GM18502 (cell line): Measurements from ENCODE around the gene SNTG2.
A peak's percentile ranks its signal among the peaks of the same experiment; 100 is the strongest.

Source experiments
- ATAC-seq: cut with Tn5 transposase; IDR thresholded peaks from one replicate; pipeline ENCODE4 v1.9.1; 2021; ENCODE audit warnings: mild to moderate bottlenecking; ENCODE audit not compliant: unreplicated experiment, poor library complexity

The SNTG2 gene

DNA sequence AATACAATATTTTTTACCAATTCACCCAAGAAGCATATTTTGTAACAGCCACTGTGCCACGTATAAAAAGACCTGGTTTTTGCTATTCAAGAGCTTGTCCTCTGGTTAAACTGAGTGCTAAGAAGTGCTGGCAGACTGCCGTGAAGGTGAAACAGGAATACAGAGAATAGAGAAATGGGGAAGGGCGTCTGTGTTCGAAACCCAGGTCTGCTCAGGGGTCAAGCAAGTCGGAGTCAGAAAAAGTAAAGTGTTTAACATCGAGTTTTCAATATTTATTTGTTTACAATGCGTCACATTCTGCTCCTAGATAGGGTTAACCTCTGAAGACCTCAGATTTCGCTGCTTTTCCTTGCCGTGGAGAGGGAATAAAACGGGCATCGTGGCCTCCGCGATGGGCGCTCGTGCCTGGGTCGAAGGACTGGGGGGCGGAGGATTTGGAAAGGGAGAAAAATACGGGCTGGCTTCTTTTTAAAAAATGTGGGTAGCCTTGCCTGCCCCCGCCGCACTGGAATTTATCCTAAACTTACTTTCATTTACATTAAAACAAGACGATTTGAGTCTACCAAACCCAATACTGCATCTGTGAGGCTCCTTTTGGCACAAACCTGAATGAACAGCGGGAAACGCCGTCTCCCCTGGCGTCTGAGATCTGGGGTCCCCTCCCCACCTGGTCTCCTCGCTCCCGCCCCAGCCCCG lies 1.1 kb upstream of the SNTG2 start:
- ATAC-seq = no peak

DNA sequence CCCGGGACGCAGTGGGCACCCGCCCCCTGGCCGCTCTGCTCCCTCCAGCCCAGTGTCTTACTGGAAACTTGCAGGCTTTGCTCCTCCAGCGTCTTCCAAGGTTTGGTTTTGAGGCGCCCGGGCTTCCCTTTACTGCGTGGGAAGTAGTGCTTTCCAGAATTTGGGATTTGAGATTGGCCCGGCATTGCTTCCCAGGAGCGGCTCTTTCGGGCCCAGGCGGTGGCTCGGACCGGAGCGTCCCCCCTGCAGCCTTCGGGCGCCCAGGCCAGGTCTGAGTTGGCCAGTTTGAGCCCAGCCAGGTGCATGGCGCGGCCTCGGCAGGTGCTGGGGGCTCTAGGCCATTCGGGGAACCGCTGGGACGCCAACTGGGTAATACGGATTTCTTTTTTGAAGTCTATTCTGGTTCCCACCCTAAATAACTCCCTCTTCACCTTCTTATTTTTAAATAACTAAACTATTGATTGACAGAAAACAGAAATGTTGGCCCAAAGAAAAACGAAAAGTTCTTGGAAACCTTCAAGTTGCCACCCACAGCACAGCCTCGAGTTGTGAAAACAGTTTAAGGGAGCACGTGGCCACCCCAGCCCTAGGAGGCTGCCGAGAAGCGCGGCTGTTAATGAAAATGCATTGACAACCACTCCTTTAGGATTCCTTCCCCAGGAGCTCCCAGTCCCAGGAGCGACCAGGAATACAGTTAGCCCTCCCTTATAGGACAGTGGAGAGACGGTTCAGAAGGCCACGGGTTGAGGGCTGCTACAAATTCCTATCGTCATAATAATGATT lies 766 bp downstream of the SNTG2 start:
- no peak for ATAC-seq

GRCh38 chr2:953408-953807 lies 2.8 kb downstream of the SNTG2 start:
- no peak for ATAC-seq

DNA sequence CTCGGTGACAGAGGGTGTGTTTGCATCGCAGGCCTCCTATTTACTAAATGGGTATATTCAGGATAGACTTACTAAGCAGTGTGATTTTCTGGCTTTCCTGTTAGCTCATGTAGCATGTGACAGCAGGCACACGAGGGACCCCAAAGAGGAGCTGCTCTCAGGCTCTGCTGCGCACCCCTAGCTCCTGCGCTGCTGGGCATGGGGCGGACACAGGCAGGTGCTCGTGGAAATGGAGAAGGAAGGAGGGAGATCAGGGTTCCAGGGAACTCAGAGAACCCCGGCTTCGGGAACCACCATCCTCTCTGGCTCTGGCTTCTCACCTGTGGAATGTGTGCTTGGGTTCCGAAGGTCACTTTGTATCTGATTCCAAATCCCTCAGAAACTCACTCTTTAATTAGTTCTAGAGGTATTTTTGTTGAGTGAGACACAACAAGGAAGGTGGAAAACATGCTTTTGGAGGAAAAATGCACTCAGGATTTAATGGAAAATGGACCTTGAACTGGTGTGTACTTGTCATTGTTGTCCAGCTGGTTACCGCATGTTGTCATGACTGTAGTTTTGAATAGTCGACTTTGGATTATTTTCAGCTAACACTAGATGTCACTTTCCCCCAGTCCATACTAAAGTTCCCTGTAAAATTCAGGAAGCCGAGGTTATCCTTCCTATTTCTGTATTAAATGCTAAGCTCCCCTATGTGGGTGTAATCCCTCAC lies 3.5 kb downstream of the SNTG2 start:
- ATAC-seq = no peak

DNA sequence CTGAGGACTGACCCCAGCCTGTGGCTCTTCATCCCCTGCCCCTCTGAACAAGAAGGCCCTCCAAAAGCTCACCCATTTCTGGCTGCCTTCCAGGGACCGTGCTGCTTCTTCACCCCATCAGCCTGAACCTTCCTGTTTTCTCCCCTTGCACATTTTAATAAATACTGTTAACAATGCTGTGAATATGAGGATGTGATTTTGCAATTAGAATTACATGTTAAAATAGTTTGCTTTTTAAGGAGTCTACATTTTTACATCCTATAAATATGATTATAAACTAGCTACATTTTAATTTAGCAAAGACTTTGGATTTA lies 4.0 kb downstream of the SNTG2 start:
- no peak for ATAC-seq

- ATAC-seq = no peak
Measured at GRCh38 chr2:955829-956731, 5.4 kb downstream of the SNTG2 start.

GRCh38 chr2:959457-959856 lies 8.8 kb downstream of the SNTG2 start:
- ATAC-seq = no peak

DNA sequence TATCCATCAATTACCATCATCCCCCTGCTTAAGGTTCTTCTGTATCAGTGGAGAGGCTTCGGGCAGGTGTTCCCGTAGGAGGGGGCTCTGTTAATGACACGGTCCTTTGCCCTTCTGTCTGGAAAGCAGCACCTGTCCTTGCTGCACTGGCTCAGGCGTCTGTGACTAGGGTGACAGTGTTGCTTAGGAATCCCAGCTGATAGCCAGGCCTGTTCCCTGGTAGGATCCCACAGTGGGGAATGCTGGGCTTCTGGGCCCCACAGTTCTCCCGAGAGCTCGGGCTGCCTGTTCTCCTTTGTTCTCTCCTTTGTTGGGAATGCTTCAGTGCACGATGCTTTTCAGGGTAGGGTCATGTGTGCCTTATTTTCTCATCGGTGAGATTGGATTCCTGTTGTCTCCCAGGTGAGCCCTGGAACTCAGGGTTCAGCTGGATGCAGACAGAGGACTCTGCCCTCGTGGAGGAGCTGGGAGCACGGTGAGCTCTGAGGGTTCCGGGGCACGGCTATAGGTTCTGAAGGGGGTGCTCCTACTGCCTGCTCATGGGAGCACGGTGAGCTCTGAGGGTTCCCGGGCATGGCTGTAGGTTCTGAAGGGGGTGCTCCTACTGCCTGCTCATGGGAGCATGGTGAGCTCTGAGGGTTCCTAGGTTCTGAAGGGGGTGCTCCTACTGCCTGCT lies 9.6 kb downstream of the SNTG2 start:
- no peak for ATAC-seq

DNA sequence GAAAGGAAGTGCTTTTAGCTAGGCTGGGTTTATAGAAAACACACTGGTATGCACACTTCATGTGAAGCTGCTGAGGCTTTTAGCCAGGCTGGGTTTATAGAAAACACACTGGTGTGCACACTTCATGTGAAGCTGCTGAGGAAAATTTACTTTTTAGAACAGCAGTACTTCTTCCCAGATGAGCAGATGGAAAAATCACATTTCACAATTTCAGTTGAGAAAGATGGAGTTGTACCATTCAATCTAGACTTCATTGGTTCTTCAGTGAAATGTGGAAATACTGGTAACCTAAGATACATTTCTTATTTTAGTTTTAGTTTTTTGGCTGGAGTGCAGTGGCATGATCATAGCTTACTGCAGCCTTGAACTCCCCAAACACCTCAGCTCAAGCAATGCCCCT lies 11.1 kb downstream of the SNTG2 start:
- ATAC-seq = no peak

GRCh38 chr2:963876-964275 lies 13.2 kb downstream of the SNTG2 start:
- ATAC-seq = no peak

GRCh38 chr2:964562-964961 lies 13.9 kb downstream of the SNTG2 start:
- no peak for ATAC-seq

DNA sequence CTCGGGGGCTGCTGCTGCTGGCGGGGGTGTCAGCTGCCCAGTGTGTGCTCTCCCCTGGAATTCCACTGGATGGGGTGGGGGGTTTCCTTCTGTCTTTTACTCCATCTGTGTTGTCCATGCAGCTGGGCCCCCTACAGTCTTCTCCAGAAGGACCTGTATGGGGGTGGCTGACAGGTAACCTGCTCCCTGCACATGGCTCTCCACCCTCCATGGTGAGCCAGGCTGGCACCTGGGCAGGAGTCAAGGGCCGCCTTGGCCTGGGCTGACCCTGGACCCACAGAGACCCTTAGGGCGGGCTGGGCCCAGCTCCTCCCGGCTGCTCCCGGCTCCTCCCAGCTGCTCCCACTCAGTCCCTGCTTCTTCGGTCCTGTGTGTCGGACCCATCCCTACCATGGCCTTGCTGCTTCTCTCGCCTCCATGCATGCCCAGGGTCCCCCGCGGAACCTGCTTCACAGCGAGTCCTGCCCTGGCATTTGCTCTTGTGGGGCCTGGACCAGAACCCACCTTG lies 15.0 kb downstream of the SNTG2 start:
- no peak for ATAC-seq

DNA sequence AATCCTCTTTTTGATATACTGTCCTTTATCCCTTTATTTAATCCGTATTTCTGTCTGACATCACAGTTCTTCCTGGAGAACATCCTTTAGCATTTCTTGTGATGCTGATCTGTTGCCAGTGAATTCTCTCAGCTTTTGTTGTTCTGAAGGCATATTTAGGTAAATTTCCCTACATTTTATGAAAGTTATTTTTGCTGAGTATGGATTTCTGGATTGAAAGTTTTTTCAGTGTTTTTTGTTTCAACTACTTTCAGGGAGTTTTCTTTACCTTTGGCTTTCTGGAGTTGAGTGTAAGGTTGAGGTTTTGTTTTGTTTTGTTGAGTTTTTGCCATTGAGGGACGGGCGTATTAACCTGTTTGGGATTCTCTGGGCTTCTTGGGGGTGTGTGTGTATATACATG lies 22.5 kb downstream of the SNTG2 start:
- ATAC-seq = no peak

DNA sequence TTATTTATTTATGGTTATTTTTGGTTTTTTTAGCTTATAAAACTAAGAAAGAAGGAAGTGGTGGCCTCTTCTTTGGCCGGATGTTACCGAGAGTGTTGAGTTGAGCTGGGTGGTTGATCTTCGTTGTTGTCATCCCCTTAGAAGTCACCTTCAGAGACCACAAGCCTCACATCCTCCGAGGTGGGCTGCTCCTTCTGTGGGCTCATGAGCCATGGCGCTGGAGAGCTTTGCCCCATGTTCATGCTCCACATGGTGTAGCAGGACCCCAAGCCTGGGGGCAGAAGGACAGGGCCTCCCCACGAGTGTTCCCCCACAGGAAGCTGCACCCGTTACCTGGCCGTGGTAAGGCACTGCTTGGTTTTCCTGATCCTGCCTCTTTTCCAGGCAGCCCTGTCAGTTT lies 23.4 kb downstream of the SNTG2 start:
- ATAC-seq = peak; percentile 85

DNA sequence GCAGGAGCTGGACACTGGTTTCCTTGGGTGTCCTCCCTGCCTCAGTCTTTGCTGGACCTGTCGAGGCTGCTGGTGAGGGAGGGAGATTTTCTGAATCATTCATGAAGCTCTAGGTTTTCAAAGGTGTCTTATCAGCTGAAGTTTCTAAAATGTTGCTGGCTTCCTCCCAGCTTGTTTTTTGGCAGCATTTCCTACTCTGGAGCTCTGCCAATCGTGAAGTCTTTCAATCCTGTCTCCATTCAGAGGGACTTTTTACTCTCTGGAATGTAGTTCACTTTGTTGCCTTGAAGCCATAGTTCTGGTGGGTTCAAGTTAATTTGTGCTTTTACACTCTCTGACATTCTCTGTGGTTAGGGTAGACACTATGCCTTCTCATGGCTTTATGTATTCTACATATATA lies 23.9 kb downstream of the SNTG2 start:
- ATAC-seq = peak; percentile 35

GRCh38 chr2:975095-975494 lies 24.4 kb downstream of the SNTG2 start:
- no peak for ATAC-seq

DNA sequence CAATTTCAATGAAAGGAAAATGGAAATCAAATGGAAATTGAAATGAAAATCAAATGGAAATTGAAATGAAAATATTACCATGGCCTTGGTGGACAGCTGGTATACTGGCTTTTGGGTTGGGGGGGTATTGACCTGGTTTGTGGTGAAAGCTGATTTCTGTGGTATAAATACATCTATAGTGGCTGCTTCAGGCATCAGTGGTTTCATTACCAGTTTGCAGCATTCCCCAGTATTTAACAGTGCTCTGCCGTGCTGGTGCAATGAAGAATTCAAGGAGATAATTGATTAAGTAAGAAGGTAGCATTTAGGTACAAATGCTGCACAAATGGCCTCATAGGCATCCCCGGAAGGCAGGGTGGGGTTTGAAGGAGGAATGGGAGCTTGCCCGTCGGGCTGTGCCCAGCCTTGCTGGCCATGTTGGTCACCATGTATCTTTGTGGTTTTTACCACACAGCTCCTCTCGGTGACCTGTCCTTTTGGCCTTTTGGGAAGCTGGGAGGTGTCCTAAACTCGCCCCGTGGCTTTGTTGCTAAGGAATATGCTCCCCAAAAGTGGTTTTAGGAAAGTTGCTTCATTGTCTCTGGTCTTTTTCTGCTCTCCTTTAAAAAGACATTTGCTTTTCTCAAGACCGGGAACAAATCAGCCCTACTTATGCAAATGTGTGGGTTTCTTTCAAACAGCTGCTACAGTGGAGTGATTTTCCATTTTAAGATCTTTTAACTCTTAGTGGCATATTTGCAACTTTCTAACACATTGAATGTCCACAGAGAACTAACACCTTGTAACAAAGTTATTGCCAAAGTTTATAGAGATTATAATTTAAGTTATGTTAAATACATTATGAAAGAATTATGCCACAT lies 28.6 kb downstream of the SNTG2 start:
- ATAC-seq = peak; percentile 81

DNA sequence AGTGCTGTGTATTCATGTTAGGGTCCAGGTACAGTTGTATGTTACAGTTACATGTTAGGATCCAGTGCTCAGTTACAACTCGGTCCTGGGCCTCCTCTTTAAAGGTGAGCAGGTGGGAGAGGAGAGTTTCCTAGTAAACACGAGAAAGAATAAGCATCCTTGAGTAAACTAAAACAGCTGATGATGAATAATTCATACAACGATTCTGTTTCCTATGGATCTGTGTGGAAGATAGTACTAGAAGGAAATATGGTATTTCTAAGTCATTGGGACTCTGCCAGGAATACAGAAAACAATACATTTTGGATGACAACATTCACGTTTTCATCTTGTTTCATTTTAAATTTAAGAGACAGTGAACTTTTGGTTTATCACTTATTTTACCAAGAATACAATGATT lies 29.5 kb downstream of the SNTG2 start:
- no peak for ATAC-seq

DNA sequence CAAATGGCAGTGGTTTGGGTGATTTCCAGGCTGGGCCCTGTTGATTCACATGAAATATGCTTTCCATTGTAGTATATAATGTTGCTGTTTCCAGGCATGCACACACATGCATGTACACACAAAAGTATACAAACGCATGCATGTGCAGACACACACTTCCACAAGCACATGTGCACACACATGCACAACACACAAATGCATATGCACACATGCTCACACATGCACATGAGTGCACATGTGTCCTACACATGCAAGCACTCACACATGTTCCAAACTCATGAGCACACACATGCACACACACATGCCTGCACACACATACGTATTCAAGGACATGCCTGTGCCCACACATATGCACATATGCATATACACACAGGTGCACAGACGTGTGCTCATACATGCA lies 30.6 kb downstream of the SNTG2 start:
- ATAC-seq = no peak
